ENCODE measurements around the gene KLB. TPM values are rescaled to one million over a fixed set of nuclear protein-coding genes. Genes with fewer than 3 reads are reported as not detected.

Gene KLB
- total and polyA plus RNA-seq, 2 experiments from 2014 or later, result 0.03 to 0.19 TPM

DNA sequence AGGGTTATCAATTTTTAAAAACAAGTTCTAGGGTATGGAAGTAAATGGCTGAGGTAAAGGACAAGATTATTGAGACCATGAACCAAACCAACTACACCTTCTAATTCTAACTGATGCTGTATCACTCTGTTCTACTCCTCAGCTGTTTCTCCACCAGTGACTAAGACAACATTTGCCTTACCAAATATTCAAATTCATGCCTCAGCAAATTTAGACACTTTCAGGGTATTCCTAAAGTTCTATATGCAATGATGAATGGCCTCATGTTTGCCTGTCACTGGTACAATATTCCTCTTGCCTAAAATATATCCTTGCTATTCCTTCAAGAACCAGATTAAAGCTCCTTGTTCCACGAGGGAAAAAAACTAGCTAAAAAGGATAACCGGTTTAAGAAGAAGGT, 47.0 kb downstream of the KLB start:
- Histone ChIP-seq H3K4me2 (no peak overlapping the region), H2AFZ (no peak overlapping the region), H3K27ac (ENCODE audit: low read depth) (0 out of 2 replicates have a peak overlapping the region, but pooled peaks have one; percentile 35), H4K20me1 (replicated peaks; ENCODE audit: insufficient read depth) (peaks cover 40% of the 10 kb centered on the region), H3K4me3 (no peak overlapping the region), H3K27me3 (ENCODE audit: insufficient read depth) (no peaks in the 10 kb centered on the region), H3K36me3 (ENCODE audit: insufficient read depth) (peaks cover 69% of the 10 kb centered on the region), H3F3A (replicated peaks; ENCODE audit: low read depth) (peaks cover 73% of the 10 kb centered on the region), H3K9me2 (ENCODE audit: insufficient read depth) (no peaks in the 10 kb centered on the region), H3K4me1 (ENCODE audit: insufficient read depth) (peaks cover 18% of the 10 kb centered on the region), H3K79me2 (replicated peaks; ENCODE audit: insufficient read depth) (peaks cover 39% of the 10 kb centered on the region)
- peaks cover 12% of the 10 kb centered on the region for H3K27me3 Mint-ChIP-seq (ENCODE audit: insufficient read depth, low read depth, poor library complexity)
- H3K36me3 Mint-ChIP-seq (ENCODE audit: low read depth), result peaks cover 85% of the 10 kb centered on the region
- H3K4me1 Mint-ChIP-seq, result peaks cover 30% of the 10 kb centered on the region; the same call in 2 of the 3 replicates
- DNase-seq (ENCODE audit: low spot score) (no peak), ATAC-seq (no peak)
- H3K4me3 Mint-ChIP-seq, result no peak overlapping the region; the same call in 2 of the 3 replicates
- H3K9me3 Mint-ChIP-seq, result no peaks in the 10 kb centered on the region
- no peak overlapping the region for H3K27ac Mint-ChIP-seq
- TF ChIP-seq CREB1 (CRISPR knock-in tag; IDR thresholded peaks at IDR 0.05; ENCODE audit: low read depth) (no peak), POLR2AphosphoS5 (IDR thresholded peaks at IDR 0.05; ENCODE audit: low read depth) (no peak), NANOG (IDR thresholded peaks at IDR 0.05; ENCODE audit: borderline replicate concordance) (no peak), EZH2phosphoT487 (IDR thresholded peaks at IDR 0.05; ENCODE audit: unreplicated experiment) (no peak), EZH2 (IDR thresholded peaks at IDR 0.05; ENCODE audit: low read depth, unreplicated experiment) (no peak)
- TF ChIP-seq, protein P1, sequence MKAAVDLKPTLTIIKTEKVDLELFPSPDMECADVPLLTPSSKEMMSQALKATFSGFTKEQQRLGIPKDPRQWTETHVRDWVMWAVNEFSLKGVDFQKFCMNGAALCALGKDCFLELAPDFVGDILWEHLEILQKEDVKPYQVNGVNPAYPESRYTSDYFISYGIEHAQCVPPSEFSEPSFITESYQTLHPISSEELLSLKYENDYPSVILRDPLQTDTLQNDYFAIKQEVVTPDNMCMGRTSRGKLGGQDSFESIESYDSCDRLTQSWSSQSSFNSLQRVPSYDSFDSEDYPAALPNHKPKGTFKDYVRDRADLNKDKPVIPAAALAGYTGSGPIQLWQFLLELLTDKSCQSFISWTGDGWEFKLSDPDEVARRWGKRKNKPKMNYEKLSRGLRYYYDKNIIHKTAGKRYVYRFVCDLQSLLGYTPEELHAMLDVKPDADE (IDR thresholded peaks at IDR 0.05), result no peak

DNA sequence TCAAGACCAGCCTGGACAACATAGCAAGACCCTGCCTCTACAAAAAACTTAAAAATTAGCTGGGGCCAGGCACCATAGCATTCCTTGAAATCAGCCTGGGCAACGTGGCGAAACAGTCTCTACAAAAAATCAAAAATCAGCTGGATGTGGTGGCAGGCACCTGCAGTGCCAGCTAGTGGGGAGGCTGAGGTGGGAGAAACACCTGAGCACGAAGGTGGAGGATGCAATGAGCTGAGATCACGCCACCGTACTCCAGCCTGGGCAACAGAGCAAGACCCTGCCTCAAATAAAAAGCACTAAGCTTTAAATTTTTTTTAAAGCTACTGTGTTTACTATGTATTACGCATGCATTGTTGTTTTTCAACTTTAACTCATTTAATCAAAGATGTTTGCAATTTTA, 48.8 kb downstream of the KLB start:
- TF ChIP-seq POLR2AphosphoS5 (IDR thresholded peaks at IDR 0.05; ENCODE audit: low read depth), result no peak
- TF ChIP-seq EZH2 (IDR thresholded peaks at IDR 0.05; ENCODE audit: low read depth, unreplicated experiment), result no peak
- no peak for TF ChIP-seq ZNF114 (CRISPR knock-in tag; IDR thresholded peaks at IDR 0.05)
- TF ChIP-seq, protein P2, sequence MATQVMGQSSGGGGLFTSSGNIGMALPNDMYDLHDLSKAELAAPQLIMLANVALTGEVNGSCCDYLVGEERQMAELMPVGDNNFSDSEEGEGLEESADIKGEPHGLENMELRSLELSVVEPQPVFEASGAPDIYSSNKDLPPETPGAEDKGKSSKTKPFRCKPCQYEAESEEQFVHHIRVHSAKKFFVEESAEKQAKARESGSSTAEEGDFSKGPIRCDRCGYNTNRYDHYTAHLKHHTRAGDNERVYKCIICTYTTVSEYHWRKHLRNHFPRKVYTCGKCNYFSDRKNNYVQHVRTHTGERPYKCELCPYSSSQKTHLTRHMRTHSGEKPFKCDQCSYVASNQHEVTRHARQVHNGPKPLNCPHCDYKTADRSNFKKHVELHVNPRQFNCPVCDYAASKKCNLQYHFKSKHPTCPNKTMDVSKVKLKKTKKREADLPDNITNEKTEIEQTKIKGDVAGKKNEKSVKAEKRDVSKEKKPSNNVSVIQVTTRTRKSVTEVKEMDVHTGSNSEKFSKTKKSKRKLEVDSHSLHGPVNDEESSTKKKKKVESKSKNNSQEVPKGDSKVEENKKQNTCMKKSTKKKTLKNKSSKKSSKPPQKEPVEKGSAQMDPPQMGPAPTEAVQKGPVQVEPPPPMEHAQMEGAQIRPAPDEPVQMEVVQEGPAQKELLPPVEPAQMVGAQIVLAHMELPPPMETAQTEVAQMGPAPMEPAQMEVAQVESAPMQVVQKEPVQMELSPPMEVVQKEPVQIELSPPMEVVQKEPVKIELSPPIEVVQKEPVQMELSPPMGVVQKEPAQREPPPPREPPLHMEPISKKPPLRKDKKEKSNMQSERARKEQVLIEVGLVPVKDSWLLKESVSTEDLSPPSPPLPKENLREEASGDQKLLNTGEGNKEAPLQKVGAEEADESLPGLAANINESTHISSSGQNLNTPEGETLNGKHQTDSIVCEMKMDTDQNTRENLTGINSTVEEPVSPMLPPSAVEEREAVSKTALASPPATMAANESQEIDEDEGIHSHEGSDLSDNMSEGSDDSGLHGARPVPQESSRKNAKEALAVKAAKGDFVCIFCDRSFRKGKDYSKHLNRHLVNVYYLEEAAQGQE (IDR thresholded peaks at IDR 0.05; ENCODE audit: unreplicated experiment), result no peak
- no peak for TF ChIP-seq STAT1 (IDR thresholded peaks at IDR 0.05; ENCODE audit: unreplicated experiment)
- no peak for TF ChIP-seq ZNF331 (CRISPR knock-in tag; IDR thresholded peaks at IDR 0.05; ENCODE audit: low read depth)
- TF ChIP-seq, protein P3, sequence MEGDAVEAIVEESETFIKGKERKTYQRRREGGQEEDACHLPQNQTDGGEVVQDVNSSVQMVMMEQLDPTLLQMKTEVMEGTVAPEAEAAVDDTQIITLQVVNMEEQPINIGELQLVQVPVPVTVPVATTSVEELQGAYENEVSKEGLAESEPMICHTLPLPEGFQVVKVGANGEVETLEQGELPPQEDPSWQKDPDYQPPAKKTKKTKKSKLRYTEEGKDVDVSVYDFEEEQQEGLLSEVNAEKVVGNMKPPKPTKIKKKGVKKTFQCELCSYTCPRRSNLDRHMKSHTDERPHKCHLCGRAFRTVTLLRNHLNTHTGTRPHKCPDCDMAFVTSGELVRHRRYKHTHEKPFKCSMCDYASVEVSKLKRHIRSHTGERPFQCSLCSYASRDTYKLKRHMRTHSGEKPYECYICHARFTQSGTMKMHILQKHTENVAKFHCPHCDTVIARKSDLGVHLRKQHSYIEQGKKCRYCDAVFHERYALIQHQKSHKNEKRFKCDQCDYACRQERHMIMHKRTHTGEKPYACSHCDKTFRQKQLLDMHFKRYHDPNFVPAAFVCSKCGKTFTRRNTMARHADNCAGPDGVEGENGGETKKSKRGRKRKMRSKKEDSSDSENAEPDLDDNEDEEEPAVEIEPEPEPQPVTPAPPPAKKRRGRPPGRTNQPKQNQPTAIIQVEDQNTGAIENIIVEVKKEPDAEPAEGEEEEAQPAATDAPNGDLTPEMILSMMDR (conservative IDR thresholded peaks at IDR 0.05; ENCODE audit: low read depth in 2 of 2), result no peak
- TF ChIP-seq, protein P1 (IDR thresholded peaks at IDR 0.05), result no peak
- TF ChIP-seq CREB1 (CRISPR knock-in tag; IDR thresholded peaks at IDR 0.05; ENCODE audit: low read depth), result no peak
- ATAC-seq (no peak), DNase-seq (ENCODE audit: low spot score) (no peak)
- H3K4me2 ChIP-seq, result peak overlapping the region; percentile 92
- H3F3A ChIP-seq (replicated peaks; ENCODE audit: low read depth), result peaks cover 61% of the 10 kb centered on the region
- H3K4me1 ChIP-seq (ENCODE audit: insufficient read depth), result peaks cover 18% of the 10 kb centered on the region
- H3K27me3 ChIP-seq (ENCODE audit: insufficient read depth), result no peaks in the 10 kb centered on the region
- H3K79me2 ChIP-seq (replicated peaks; ENCODE audit: insufficient read depth), result peaks cover 39% of the 10 kb centered on the region
- Mint-ChIP-seq H3K27me3 (ENCODE audit: insufficient read depth, low read depth, poor library complexity) (peaks cover 14% of the 10 kb centered on the region), H3K36me3 (ENCODE audit: low read depth) (peaks cover 83% of the 10 kb centered on the region), H3K4me3 (peak overlapping the region; percentile 45; the same call in 2 of the 3 replicates), H3K27ac (no peak overlapping the region; the same call in 1 of the 2 replicates), H3K4me1 (peaks cover 28% of the 10 kb centered on the region), H3K9me3 (no peaks in the 10 kb centered on the region)
- H3K4me3 ChIP-seq, result peak overlapping the region; percentile 71; the same call in 1 of the 2 replicates
- H4K20me1 ChIP-seq (replicated peaks; ENCODE audit: insufficient read depth), result peaks cover 40% of the 10 kb centered on the region
- no peaks in the 10 kb centered on the region for H3K9me2 ChIP-seq (ENCODE audit: insufficient read depth)
- H3K27ac ChIP-seq (ENCODE audit: low read depth), result peak overlapping the region; percentile 85; the same call in 1 of the 2 replicates
- H3K36me3 ChIP-seq (ENCODE audit: insufficient read depth), result peaks cover 70% of the 10 kb centered on the region
- no peak overlapping the region for H2AFZ ChIP-seq
